A673 (cell line): ENCODE data around the gene PXDC1. TPM values are rescaled to one million over a fixed set of nuclear protein-coding genes. Genes with fewer than 3 reads are reported as not detected.

Experiments used
- BruUV-seq: library from RNA; stranded (reverse); fragments of 400-500 nt; replicated peaks from 2 replicates; lab custom pipeline; 2021; lab: Mats Ljungman, UMichigan
- CTCF ChIA-PET: fragments of 300-600 bp; sonication (Branson Sonifier 250); formaldehyde crosslinking; loops from one replicate; lab custom pipeline; 2022; ENCODE audit warnings: antibody characterized with exemption; lab: Charles Lee
- POLR2A ChIA-PET: fragments of 300-600 bp; sonication (Branson Sonifier 250); formaldehyde crosslinking; loops from one replicate; lab custom pipeline; 2022; ENCODE audit warnings: antibody characterized with exemption; ENCODE audit not compliant: low non-redundant PET; lab: Charles Lee
- DNase-seq: peaks from one replicate; pipeline ENCODE4 v3.0.0-alpha.2; 2015; ENCODE audit warnings: low spot score
- H3K27ac ChIP-seq: fragments of 200-600 bp; sonication (generic); 2 replicates; pipeline ENCODE4 v1.5.1; 2016; ENCODE audit warnings: mixed run types, low read depth, mild to moderate bottlenecking, mixed read lengths, antibody characterized with exemption, low read length; ENCODE audit not compliant: poor library complexity, severe bottlenecking
- H3K27me3 ChIP-seq: fragments of 200-600 bp; sonication (generic); replicated peaks from 2 replicates; pipeline ENCODE4 v1.6.1; 2017; ENCODE audit warnings: mixed run types, low read depth, mild to moderate bottlenecking, mixed read lengths, antibody characterized with exemption, low read length; ENCODE audit not compliant: insufficient read depth, poor library complexity
- H3K36me3 ChIP-seq: fragments of 200-600 bp; sonication (generic); 2 replicates; pipeline ENCODE4 v1.6.1; 2016; ENCODE audit warnings: mixed run types, mild to moderate bottlenecking, mixed read lengths, antibody characterized with exemption, low read length; ENCODE audit not compliant: insufficient read depth, poor library complexity, severe bottlenecking
- H3K4me1 ChIP-seq: fragments of 200-600 bp; sonication (generic); 2 replicates; pipeline ENCODE4 v1.6.1; 2017; ENCODE audit warnings: mixed run types, mild to moderate bottlenecking, mixed read lengths, antibody characterized with exemption, low read length; ENCODE audit not compliant: insufficient read depth, poor library complexity, severe bottlenecking
- H3K4me3 ChIP-seq: fragments of 200-600 bp; sonication (generic); 2 replicates; pipeline ENCODE4 v1.5.1; 2016; ENCODE audit warnings: low read depth, mixed run types, mild to moderate bottlenecking, mixed read lengths, low read length; ENCODE audit not compliant: poor library complexity, severe bottlenecking
- H3K9me3 ChIP-seq: fragments of 200-600 bp; sonication (generic); 2 replicates; pipeline ENCODE4 v1.6.1; 2016; ENCODE audit warnings: mixed run types, low read depth, mild to moderate bottlenecking, mixed read lengths, antibody characterized with exemption, low read length; ENCODE audit not compliant: poor library complexity, severe bottlenecking
- EZH2 ChIP-seq: fragments of 200-600 bp; sonication (generic); IDR thresholded peaks from 2 replicates; pipeline ENCODE4 v1.6.1; 2017; ENCODE audit warnings: borderline replicate concordance, low read depth, mild to moderate bottlenecking, mixed read lengths, antibody characterized with exemption, low read length; ENCODE audit not compliant: poor library complexity, severe bottlenecking
- intact Hi-C: fragments of 100-400 bp; cut with micrococcal nuclease; formaldehyde crosslinking; loops from one replicate; pipeline ENCODE4 v1.10.0; 2022; ENCODE audit not compliant: unreplicated experiment
- total RNA-seq: library from RNA; stranded (reverse); gene quantifications from 2 replicates; pipeline ENCODE4 v1.2.3, GENCODE V29; 2021
- TF ChIP-seq, protein P1 (sequence below): fragments of 300-800, 200-600 bp; sonication (generic); conservative IDR thresholded peaks from 2 replicates; pipeline ENCODE4 v1.5.1; 2017; ENCODE audit warnings: low read depth, mild to moderate bottlenecking, antibody characterized with exemption, low read length, moderate library complexity, mixed read lengths

Gene PXDC1
- total RNA-seq, 1 experiment from 2014 or later = 5.2 TPM

DNA sequence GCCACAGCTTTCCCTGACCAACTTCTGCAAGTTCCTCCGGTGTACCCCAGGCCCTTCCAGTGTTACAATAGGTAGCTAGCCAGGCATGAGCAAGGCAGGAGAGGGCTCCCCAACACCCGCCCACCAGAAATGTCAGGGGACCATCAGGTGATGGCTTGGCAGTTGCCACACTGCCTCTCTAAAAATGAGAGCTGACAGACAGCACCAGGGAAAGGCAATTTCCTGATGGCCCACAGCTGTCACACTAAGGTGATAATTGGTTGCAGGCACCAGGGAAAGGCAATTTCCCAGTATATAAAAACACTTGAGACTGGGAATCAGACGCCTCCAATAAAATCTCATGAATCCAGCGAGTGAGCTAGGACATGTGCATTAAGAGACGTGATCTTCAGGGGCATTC lies 49.9 kb downstream of the PXDC1 start:
- BruUV-seq = no TSS peak
- ChIA-PET CTCF (no interaction called here), POLR2A (interaction anchor here (0.6 kb wide), 1 partner anchor 105 kb away, joined by 3 read pairs; no protein-coding TSS in a partner anchor)
- H3K4me3 ChIP-seq = no peak overlapping the region
- H3K27me3 ChIP-seq = no peaks in the 10 kb centered on the region
- H3K4me1 ChIP-seq = no peaks in the 10 kb centered on the region
- H3K9me3 ChIP-seq = no peaks in the 10 kb centered on the region
- no peak for DNase-seq
- no peak overlapping the region for H3K27ac ChIP-seq
- intact Hi-C loops = no loop called here
- no peaks in the 10 kb centered on the region for H3K36me3 ChIP-seq
- TF ChIP-seq, protein P1, sequence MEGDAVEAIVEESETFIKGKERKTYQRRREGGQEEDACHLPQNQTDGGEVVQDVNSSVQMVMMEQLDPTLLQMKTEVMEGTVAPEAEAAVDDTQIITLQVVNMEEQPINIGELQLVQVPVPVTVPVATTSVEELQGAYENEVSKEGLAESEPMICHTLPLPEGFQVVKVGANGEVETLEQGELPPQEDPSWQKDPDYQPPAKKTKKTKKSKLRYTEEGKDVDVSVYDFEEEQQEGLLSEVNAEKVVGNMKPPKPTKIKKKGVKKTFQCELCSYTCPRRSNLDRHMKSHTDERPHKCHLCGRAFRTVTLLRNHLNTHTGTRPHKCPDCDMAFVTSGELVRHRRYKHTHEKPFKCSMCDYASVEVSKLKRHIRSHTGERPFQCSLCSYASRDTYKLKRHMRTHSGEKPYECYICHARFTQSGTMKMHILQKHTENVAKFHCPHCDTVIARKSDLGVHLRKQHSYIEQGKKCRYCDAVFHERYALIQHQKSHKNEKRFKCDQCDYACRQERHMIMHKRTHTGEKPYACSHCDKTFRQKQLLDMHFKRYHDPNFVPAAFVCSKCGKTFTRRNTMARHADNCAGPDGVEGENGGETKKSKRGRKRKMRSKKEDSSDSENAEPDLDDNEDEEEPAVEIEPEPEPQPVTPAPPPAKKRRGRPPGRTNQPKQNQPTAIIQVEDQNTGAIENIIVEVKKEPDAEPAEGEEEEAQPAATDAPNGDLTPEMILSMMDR = no peak
- no peak for TF ChIP-seq EZH2

GRCh38 chr6:3699231-3699630 lies 52.3 kb downstream of the PXDC1 start:
- Histone ChIP-seq H3K4me3 (no peak overlapping the region), H3K4me1 (no peaks in the 10 kb centered on the region), H3K27ac (no peak overlapping the region), H3K27me3 (no peaks in the 10 kb centered on the region), H3K9me3 (no peaks in the 10 kb centered on the region), H3K36me3 (no peaks in the 10 kb centered on the region)
- intact Hi-C loops = no loop called here
- TF ChIP-seq, protein P1 = no peak
- no peak for TF ChIP-seq EZH2
- ChIA-PET POLR2A (no interaction called here), CTCF (no interaction called here)
- BruUV-seq = no TSS peak
- DNase-seq = no peak

- POLR2A ChIA-PET = no interaction called here
- no peaks in the 10 kb centered on the region for H3K9me3 ChIP-seq
- intact Hi-C loops = no loop called here
Measured at GRCh38 chr6:3698021-3698420, 53.5 kb downstream of the PXDC1 start.

More at GRCh38 chr6:3698021-3698420, 53.5 kb downstream of the PXDC1 start:
- Histone ChIP-seq H3K4me3 (no peak overlapping the region), H3K27ac (no peak overlapping the region), H3K36me3 (no peaks in the 10 kb centered on the region), H3K27me3 (no peaks in the 10 kb centered on the region), H3K4me1 (no peaks in the 10 kb centered on the region)
- CTCF ChIA-PET = no interaction called here
- no TSS peak for BruUV-seq
- no peak for DNase-seq
- TF ChIP-seq, protein P1 = no peak
- no peak for TF ChIP-seq EZH2
